NCI-H1417 (cell line): ENCODE measurements around the gene LRRC7.

Experiments used
- DNase-seq, 3 experiments: peaks; one replicate each; lab custom pipeline; 2025; lab: John Stamatoyannopoulos, UW

Gene LRRC7

DNA sequence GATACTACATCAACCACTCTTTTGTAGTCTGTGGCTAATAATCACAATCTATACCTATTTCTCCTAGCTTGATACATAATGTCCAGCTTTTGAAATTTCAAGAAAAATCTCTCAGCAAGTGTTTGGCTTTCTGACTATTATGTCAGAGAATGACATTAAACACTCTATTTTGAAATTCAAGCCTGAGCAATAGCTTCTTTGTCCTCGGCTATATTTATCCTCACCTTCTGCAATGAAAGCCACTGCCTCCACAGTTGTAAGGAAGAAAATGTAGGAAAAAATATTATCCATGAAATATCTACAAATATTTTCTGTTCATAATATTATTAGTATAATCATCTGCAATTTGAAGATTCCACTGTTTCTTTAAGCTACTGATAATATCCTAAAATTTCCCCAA, 22.1 kb downstream of the LRRC7 start:
- no peak for DNase-seq

DNA sequence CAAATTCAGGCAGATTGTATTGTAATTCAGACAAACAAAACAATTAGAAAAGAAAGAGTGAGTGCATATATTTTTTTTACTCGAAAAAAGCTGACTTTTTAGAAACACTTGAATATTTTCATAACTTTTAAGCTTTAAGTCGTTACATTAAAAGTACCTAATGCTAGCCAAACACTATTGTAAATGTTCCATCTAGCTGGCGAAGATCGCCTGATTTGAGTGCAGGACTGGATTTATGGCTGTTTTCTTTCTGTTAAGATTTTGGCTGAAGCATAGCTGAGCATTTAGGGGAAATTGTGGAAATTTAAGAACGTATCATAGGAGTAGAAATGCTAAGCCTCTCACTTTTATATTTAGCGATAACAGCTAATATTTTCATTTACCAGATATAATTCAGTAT, 24.6 kb downstream of the LRRC7 start:
- DNase-seq, result no peak

DNA sequence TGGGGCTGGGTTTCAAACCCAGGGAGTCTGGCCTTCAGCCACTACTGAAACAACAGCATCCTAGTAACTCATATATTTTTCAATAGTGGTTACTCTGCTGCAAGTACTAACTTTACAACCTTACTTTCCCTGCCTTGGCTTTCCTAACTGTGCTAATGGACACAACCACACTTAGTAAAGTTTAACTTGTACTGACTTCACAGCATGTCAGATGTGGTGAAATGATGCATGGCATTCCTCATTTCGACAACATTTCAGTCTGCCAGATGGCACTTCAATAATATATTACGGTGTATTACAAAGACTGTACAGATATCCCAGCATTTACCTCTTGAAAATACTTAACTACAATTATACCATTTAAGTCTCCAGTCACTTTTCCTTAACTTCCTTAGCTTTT, 27.8 kb downstream of the LRRC7 start:
- DNase-seq, result no peak

DNA sequence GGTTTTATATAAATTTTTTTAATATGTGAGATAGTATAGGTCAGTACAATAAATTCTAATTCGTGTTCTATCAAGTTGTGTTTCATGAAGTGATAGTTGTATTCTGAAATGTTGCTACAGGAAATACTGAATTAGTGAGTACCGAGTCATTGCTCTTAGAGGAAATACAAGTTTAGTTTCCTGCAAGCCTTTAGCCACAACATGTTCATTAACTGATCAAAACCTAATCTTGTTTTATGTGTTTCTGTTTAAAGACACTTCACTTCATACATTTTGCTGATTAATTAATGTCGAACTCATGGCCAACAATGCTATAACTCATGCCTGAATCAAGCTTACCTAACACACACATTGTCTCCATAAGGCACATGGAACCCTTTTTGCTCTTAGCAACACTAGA, 43.6 kb downstream of the LRRC7 start:
- DNase-seq, result no peak

DNA sequence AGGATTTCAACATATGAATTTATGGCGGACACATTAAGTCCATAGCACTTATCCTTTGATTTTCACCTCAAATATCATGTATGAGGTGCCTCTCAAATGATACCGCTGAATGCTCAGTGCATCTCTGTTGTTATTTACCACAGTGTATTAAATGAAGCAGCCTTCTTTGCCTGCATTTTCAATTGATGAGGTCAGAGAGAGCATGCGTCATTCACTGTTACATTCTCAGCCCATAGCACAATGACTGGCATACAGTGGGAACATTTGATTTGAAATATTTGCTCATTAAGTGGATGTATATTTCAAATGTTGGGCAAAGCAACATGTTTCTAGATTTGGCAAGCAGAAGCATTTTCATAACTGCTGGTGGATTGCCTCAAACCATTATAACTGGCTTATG, 45.7 kb downstream of the LRRC7 start:
- no peak for DNase-seq

DNA sequence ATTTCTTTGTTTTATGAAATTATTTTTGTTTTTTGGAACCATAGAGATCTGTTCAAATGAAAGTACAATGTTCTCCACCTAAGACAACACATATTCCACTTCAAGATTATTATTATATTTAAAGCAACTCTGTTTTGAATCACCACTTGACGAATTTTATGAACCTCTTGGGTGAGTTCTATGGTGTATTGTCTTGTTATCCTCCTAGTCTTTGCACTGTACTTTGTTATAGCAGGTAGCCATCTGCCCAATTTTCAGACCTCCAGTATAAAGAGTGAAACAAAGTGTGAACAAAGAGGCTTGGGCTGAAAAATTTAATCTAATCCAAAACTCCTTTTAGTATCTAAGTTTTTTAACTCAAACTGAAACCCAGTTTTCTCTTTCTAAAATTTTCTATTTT, 71.0 kb downstream of the LRRC7 start:
- no peak for DNase-seq

DNA sequence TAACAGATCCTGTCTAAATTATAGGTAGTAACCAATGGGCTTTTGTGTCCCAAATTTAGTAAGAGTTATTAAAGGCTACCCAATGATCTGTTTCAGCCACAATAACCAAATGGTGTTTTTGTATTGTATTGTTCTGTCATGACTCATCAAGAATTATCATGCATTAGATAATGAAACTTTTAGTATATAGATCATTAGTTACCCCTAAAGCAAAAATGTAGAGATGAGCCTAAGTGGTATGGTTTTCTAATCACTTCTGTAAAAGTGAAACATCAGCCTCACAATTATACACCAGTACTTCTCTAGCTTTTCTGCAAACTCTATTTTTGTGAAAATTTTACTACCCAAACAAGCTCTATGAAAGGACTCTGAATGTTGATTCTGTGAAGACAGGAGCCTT, 71.4 kb downstream of the LRRC7 start:
- DNase-seq, result no peak

DNA sequence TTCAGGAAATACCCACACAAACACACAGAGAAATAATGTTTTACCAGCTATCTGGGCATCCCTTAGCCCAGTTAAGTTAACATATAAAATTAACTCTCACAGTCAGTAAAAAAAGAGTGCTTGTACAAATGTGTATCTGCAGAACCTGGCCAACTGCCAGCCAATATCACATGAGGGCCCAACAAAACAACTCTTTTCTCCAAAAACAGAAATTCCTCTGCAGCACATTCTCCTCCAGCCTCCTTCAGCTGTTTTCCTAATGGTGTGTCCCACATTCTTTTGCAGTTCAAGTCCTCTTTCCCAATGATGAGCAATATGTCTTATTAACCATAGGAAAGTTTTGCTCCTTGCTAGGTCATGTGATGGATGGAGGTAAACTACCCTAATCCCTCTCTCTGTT, 75.5 kb downstream of the LRRC7 start:
- no peak for DNase-seq

DNA sequence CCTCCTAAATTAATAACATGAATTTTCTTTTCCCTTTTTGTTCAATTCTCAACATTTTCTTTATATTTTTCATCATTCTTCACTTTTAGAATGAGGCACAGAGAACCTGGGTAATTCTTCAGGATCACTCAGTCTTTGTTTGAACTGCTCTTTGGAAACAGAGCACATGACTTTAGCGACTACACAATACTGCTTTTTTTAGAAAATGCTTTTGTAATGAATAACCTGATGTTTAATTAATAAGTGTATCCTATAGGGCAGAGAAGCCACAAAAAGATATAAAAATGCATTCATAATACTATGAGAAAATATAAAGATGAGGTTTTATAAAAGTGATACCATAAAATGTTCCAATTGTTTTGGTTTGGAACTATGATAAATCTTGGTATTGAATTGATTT, 77.8 kb downstream of the LRRC7 start:
- no peak for DNase-seq

DNA sequence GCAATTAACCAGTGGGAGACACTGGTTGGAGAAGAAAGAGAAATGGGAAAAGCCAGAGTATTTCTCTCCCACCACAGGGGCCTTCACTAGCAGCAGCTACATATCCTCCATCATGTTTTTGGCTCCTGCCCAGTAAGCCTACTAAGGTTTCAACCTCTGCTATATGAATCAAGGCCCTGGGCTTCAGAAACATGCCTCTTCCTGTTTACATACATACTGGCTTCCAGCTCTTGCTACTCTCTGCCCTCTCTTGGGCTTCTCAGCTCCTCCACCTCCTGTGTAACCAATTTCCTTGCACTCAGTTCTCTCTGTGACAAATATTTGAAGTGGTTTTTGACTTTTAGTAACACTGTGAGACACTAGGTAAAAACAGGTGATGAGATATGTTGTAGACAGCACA, 80.8 kb downstream of the LRRC7 start:
- DNase-seq, result peak in 1 of 3 experiments; percentile 5

DNA sequence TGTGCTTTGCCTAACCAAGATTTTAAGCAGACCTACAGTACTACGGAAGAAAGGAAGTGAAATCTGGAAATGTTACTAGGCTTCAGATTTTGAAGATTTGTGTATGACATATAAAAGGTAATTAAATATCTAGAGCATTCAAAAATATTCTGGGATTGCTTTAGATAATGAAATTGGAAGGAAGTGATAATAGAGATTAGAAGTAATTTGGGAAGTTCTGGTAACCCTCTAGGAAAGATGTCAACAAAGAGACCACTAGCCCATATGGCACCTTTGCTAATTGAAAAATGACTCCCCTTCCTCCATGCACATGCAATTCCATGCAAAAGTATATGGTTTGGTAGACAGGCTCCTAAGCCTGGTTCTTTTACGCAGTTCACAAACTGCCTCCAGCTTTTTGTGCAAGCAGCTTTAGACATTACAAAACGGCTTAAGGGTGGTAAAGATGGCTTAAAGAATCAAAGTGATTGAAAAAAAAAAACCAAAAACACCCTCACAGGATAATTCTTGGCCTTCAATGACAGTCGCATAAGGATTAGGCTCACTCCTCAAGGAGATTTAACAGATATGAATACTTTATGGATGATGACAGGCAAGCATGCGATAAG, 81.8 kb downstream of the LRRC7 start:
- DNase-seq, result no peak

DNA sequence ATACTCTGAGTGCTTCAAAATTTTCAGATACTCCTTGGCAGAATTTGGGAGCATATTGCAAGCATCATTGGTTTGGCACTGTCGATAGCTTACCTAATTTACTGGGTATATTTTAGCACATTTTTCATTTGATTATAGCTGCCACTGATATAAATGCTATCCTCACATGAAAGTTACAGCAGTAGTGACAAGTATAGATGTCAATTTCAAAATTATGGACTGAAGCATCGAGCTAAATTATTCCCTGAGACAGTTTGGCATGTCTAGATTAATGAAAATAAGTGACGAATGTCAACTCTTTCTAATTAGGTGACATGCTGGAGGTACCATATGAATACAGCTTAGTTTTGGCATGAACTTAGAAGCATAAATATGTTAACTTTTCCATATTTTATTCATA, 83.1 kb downstream of the LRRC7 start:
- no peak for DNase-seq

DNA sequence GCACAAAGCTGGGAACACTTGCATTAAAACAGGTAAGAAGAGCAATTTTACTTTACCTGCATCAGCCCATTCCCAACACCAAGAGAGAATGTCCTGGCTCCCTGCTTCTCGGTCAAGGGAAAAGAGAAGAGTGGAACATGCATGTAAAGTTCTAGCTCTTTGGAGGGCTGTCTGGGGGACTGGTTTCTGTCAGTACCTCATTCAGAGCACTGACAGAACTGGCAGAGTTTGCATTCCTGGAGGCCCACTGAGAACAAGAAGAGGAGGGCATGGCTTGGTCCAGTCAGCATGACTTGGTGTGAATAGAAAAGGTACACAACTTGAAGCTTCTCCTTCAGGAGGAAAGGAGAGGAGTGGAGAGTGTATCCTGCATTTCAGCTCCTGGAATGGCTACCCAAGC, 83.9 kb downstream of the LRRC7 start:
- DNase-seq, result no peak

DNA sequence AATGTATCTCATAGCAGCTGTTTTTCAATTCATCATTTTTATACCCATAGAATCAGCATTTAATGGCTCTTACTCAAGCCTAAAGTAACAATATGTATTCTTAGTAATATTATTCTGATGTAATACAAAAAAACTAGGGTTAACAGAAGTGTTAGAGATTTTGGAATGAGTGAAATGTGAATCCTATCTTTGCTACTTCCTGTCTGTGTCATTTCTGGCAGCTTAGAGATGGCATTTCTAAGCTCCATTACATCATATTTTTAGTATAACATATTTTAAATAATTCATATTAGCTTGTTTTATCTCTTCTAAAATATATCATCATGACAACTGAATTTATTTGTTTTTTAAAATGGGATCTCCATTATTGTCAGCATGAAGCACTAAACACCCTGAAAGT, 90.2 kb downstream of the LRRC7 start:
- no peak for DNase-seq

DNA sequence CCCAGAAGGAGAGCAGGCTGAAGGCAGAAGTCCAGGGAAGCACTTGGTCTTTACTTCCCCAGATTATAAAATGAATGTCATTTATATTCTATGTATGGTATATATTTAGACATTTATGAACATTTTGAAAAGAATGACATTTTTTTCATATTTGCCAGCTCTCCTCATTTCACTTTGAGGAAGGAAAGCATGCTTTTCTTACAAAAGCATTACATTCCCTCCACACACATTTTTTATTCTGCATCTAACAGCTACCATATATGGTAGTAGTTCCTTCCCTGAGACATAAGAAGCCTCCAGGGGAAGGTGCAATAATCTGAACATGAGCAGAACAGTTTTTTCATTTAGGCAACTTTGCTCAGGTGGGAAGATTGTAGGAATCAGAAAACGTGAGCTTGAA, 94.0 kb downstream of the LRRC7 start:
- no peak for DNase-seq

DNA sequence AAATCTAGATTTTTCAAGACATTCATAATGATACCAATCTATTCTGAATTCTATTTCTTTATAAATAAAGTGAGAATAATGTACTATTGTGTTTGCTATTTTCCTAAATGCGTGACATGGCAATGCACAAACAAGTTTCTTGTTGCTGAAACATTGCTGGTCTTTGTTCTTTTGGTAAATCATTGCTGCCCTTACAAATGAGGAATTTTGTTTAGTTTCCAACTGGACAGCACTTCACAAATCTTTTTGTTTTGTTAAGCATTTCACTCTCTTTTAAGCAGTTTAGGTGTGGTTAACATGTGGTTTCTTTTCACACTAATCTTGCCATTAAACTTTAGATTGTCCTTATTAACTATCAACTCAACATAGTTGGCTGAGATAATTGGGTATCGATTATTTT, 94.6 kb downstream of the LRRC7 start:
- no peak for DNase-seq

DNA sequence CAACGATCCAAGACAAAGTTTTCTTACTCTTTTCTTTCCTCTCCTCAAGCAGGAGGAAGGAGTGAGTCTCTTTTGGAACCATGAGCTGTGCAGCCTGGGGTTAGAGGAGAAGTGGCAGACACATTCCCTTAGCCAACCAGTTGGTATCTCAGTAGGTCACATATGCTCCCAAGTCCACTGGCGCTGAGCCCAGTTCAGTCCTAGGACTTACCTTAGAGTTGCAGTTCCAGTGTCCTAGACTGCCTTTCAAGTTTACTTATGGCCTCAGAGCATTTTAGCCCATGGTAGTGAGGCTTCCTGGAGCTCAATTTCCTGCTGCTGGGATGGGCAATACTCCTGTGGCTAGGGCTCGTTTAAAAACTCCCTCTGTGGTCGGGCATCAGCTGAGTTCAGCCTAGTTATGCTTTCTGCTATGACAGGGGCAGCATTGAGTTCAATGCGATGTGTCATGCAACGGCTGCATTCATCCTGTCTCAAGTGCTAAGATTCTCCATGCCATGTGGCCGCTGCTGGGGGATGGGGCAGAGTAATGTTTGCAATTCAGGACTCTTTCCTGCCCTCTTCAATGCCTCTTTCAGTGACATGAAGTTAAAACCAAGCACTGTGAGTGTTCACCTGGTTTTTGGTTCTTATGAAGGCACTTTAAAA, 103.8 kb downstream of the LRRC7 start:
- DNase-seq, result no peak

DNA sequence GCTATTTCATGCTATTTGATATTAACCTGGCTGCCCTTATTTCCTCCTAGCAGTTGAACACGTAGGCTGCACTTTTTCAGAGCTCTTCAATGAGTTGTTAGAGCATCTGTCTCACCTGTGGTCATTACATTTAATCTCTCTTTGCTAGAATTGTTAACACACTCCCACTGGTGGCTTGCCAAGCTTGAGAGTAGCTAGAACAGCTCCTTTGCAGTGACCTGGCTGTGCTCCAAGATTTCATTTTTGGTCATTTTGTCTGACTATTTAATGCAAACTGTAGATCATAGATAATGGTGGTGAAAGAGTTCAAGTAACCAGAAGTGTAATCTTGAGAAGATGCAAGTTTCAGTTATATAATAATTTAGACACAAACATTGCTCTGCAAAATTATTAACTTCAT, 105.6 kb downstream of the LRRC7 start:
- peak in 1 of 3 experiments; percentile 27 for DNase-seq

DNA sequence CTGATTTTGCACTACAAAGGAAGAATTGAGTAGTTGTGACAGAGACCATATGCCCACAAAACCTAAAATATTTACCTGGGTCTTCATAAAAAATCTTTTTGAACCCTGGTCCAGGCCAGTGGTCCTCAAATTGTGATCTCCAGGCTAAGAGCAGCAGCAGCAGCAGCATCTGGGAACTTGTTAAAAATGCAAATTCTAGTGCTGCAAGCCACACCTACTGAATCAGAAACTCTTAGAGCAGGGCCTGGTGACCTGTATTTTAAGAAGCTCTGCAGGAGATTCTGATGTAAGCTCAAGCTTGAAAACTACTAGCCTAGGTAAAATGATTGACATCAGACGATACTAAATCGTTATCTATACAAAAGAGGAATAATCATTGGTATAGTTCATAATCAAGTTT, 112.2 kb downstream of the LRRC7 start:
- DNase-seq, result no peak

DNA sequence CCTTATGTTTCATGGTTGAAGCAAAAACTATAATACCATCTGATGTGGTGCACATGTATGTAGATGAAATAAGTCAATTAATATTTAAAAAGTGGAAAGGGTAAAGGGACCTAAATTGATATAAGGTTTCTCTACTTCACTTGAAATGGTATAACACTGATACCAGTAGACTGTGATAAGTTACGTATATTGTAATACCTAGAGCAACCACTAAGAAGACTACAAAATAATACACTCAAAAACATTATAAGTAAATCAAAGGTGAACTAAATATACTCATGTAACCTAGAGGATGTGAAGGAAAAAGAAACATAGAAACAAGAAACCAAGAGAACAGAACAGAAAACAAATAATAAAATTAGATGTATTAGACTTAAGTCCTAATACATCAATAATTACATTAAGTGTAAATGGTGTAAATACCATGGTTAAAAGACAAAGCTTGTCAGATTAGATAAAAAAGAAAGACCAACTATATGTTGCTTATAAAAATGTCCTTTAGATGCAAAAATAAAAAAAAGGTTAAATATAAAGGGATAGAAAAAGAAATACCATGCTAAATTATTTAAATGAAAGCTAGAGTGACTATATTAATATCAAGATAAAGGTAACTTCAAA, 118.8 kb downstream of the LRRC7 start:
- no peak for DNase-seq

DNA sequence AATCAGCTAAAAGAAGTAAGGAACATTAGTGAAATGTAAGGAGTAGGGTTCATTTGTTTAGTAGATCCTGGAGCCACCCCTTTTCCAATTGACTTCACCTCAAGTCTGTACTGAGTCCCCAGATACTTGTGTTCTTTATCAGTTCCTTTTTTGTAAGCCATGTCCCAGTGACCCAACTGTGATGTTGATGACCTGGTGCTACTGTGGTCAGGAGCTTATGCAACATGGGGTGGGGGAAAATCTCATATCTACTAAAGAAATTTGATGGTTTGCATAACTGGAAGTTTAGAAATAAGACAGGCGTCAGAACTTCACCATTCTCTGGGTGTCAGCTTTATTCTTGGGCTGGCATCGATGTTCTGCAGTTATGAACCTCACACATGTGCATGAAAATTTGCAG, 120.5 kb downstream of the LRRC7 start:
- DNase-seq, result no peak

DNA sequence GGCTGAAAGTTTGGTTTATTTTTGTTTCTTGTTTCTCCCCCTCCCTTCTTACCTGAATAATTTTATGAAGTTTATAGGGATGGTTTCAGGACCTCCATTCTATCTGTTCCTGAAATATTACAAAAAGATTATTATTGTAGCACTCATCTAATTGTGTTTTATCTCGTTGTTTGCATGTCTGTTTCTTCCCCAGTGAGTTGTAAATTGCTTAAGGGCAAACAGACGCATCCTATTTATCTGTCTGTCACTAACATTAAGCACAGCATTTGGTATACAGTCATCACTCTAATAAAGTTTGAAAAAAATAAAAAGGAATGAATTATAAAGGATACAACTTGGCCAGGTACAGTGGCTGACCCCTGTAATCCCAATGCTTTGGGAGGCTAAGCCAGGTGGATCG, 123.5 kb downstream of the LRRC7 start:
- DNase-seq, result no peak

DNA sequence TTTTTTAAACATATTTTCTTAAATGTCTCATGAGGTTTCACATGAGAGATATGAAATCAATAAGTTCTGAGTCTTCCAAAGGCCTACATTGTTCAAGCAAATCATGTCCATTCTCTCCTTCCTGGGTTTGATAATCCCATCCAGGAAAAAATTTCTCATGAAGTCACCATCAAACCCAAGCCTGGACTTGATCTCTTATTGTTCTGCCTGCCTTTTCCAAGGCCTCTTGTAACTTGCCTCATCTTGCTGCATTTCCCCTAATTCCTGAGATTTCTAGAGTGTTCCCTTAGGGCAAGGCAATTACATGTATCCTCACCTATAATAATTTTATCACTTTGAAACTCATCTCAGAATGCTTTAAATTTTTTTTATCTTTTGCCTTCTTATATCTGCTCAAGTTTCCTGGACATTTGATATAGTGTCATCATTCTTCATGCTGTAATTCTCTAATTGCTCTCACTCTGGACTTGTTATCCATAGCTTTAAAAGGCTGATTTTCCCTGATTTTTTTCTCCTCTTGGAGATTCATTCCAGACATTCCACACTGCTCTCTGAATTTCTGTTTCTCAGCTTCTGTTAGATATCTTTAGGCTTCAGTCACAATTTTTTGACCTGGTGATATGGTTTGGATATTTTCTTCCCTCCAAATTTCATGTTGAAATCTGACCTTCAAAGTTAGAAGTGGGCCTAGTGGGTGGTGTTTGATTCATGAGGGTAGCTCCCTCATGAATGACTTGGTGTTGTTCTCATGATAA, 126.4 kb downstream of the LRRC7 start:
- DNase-seq, result no peak
